Measurements from ENCODE around the gene C5orf15.
"Not testable (repeated sequence)": the region's sequence is repeated elsewhere in the genome, so short reads cannot be mapped to it uniquely, and the experiment has no call there.

C5orf15 gene

GRCh38 chr5:133978943-133979342 is 10.5 kb upstream of the C5orf15 start:
- no peak overlapping the region for H3K4me3 Mint-ChIP-seq
- H3K36me3 Mint-ChIP-seq (ENCODE audit: low read depth): peaks cover 74% of the 10 kb centered on the region
- peaks cover 44% of the 10 kb centered on the region for H3K4me1 Mint-ChIP-seq (ENCODE audit: low read depth)
- no peaks in the 10 kb centered on the region for H3K9me3 Mint-ChIP-seq
- no peaks in the 10 kb centered on the region for H3K27me3 Mint-ChIP-seq
- no peak overlapping the region for H3K27ac Mint-ChIP-seq

GRCh38 chr5:133977858-133978257 is 9.4 kb upstream of the C5orf15 start:
- peaks cover 41% of the 10 kb centered on the region for H3K4me1 Mint-ChIP-seq (ENCODE audit: low read depth)
- peak overlapping the region; percentile 88 for H3K27ac Mint-ChIP-seq
- H3K9me3 Mint-ChIP-seq: no peaks in the 10 kb centered on the region
- peaks cover 79% of the 10 kb centered on the region for H3K36me3 Mint-ChIP-seq (ENCODE audit: low read depth)
- H3K27me3 Mint-ChIP-seq: no peaks in the 10 kb centered on the region
- H3K4me3 Mint-ChIP-seq: peak overlapping the region; percentile 1

GRCh38 chr5:133977161-133977787 is 8.8 kb upstream of the C5orf15 start:
- Mint-ChIP-seq H3K27ac (peak overlapping the region; percentile 88), H3K9me3 (no peaks in the 10 kb centered on the region), H3K4me1 (ENCODE audit: low read depth) (peaks cover 41% of the 10 kb centered on the region), H3K27me3 (no peaks in the 10 kb centered on the region), H3K36me3 (ENCODE audit: low read depth) (peaks cover 85% of the 10 kb centered on the region), H3K4me3 (no peak overlapping the region)

- H3K9me3 Mint-ChIP-seq, H3K4me3 Mint-ChIP-seq, H3K27me3 Mint-ChIP-seq: not testable (repeated sequence)
- H3K4me1 Mint-ChIP-seq (ENCODE audit: low read depth): peaks cover 38% of the 10 kb centered on the region
- peak overlapping the region; percentile 37 for H3K27ac Mint-ChIP-seq
- H3K36me3 Mint-ChIP-seq (ENCODE audit: low read depth): peaks cover 78% of the 10 kb centered on the region
Observed at GRCh38 chr5:133975546-133975945, 7.1 kb upstream of the C5orf15 start.

GRCh38 chr5:133974142-133974541 is 5.7 kb upstream of the C5orf15 start:
- Mint-ChIP-seq H3K27me3 (no peaks in the 10 kb centered on the region), H3K9me3 (no peaks in the 10 kb centered on the region), H3K36me3 (ENCODE audit: low read depth) (peaks cover 72% of the 10 kb centered on the region), H3K4me3 (no peak overlapping the region), H3K4me1 (ENCODE audit: low read depth) (peaks cover 44% of the 10 kb centered on the region), H3K27ac (peak overlapping the region; percentile 67)

GRCh38 chr5:133970325-133970909 is 2.0 kb upstream of the C5orf15 start:
- Mint-ChIP-seq H3K4me3 (no peak overlapping the region), H3K4me1 (ENCODE audit: low read depth) (peaks cover 47% of the 10 kb centered on the region), H3K9me3 (no peaks in the 10 kb centered on the region), H3K36me3 (ENCODE audit: low read depth) (peaks cover 49% of the 10 kb centered on the region), H3K27me3 (no peaks in the 10 kb centered on the region), H3K27ac (peak overlapping the region; percentile 94)

GRCh38 chr5:133969654-133970324 is 1.4 kb upstream of the C5orf15 start:
- Mint-ChIP-seq H3K9me3 (no peaks in the 10 kb centered on the region), H3K27ac (peak overlapping the region; percentile 94), H3K27me3 (no peaks in the 10 kb centered on the region), H3K36me3 (ENCODE audit: low read depth) (peaks cover 50% of the 10 kb centered on the region), H3K4me1 (ENCODE audit: low read depth) (peaks cover 52% of the 10 kb centered on the region), H3K4me3 (peak overlapping the region; percentile 93)

- peak overlapping the region; percentile 93 for H3K4me3 Mint-ChIP-seq
- H3K27me3 Mint-ChIP-seq: no peaks in the 10 kb centered on the region
- H3K9me3 Mint-ChIP-seq: no peaks in the 10 kb centered on the region
- peaks cover 72% of the 10 kb centered on the region for H3K4me1 Mint-ChIP-seq (ENCODE audit: low read depth)
- H3K27ac Mint-ChIP-seq: peak overlapping the region; percentile 94
- peaks cover 50% of the 10 kb centered on the region for H3K36me3 Mint-ChIP-seq (ENCODE audit: low read depth)
Observed at GRCh38 chr5:133967698-133968203, 674 bp downstream of the C5orf15 start.

- Mint-ChIP-seq H3K9me3 (no peaks in the 10 kb centered on the region), H3K4me1 (ENCODE audit: low read depth) (peaks cover 79% of the 10 kb centered on the region), H3K27me3 (no peaks in the 10 kb centered on the region), H3K27ac (no peak overlapping the region), H3K36me3 (ENCODE audit: low read depth) (peaks cover 50% of the 10 kb centered on the region), H3K4me3 (peak overlapping the region; percentile 93)
Observed at GRCh38 chr5:133967124-133967523, 1.3 kb downstream of the C5orf15 start.

GRCh38 chr5:133966090-133966489 is 2.3 kb downstream of the C5orf15 start:
- H3K36me3 Mint-ChIP-seq (ENCODE audit: low read depth): peaks cover 46% of the 10 kb centered on the region
- no peaks in the 10 kb centered on the region for H3K27me3 Mint-ChIP-seq
- peaks cover 84% of the 10 kb centered on the region for H3K4me1 Mint-ChIP-seq (ENCODE audit: low read depth)
- no peak overlapping the region for H3K27ac Mint-ChIP-seq
- peak overlapping the region; percentile 17 for H3K4me3 Mint-ChIP-seq
- H3K9me3 Mint-ChIP-seq: no peaks in the 10 kb centered on the region

- Mint-ChIP-seq H3K4me1 (ENCODE audit: low read depth) (peaks cover 82% of the 10 kb centered on the region), H3K36me3 (ENCODE audit: low read depth) (peaks cover 59% of the 10 kb centered on the region)
Observed at GRCh38 chr5:133963493-133964128, 4.8 kb downstream of the C5orf15 start.

GRCh38 chr5:133962801-133963476 is 5.5 kb downstream of the C5orf15 start:
- Mint-ChIP-seq H3K4me1 (ENCODE audit: low read depth) (peaks cover 82% of the 10 kb centered on the region), H3K27ac (peak overlapping the region; percentile 94), H3K9me3 (no peaks in the 10 kb centered on the region), H3K27me3 (no peaks in the 10 kb centered on the region), H3K4me3 (peak overlapping the region; percentile 60), H3K36me3 (ENCODE audit: low read depth) (peaks cover 61% of the 10 kb centered on the region)

More at GRCh38 chr5:133963493-133964128, 4.8 kb downstream of the C5orf15 start:
- H3K9me3 Mint-ChIP-seq: no peaks in the 10 kb centered on the region
- no peaks in the 10 kb centered on the region for H3K27me3 Mint-ChIP-seq
- peak overlapping the region; percentile 94 for H3K27ac Mint-ChIP-seq
- peak overlapping the region; percentile 60 for H3K4me3 Mint-ChIP-seq

- H3K9me3 Mint-ChIP-seq: no peaks in the 10 kb centered on the region
- no peaks in the 10 kb centered on the region for H3K27me3 Mint-ChIP-seq
- peaks cover 82% of the 10 kb centered on the region for H3K4me1 Mint-ChIP-seq (ENCODE audit: low read depth)
- peak overlapping the region; percentile 94 for H3K27ac Mint-ChIP-seq
- H3K4me3 Mint-ChIP-seq: peak overlapping the region; percentile 60
- peaks cover 65% of the 10 kb centered on the region for H3K36me3 Mint-ChIP-seq (ENCODE audit: low read depth)
Observed at GRCh38 chr5:133962131-133962530, 6.3 kb downstream of the C5orf15 start.

GRCh38 chr5:133959643-133960042 is 8.8 kb downstream of the C5orf15 start:
- H3K4me1 Mint-ChIP-seq (ENCODE audit: low read depth): peaks cover 65% of the 10 kb centered on the region
- H3K36me3 Mint-ChIP-seq (ENCODE audit: low read depth): peaks cover 76% of the 10 kb centered on the region
- no peaks in the 10 kb centered on the region for H3K27me3 Mint-ChIP-seq
- H3K4me3 Mint-ChIP-seq: peak overlapping the region; percentile 45
- no peaks in the 10 kb centered on the region for H3K9me3 Mint-ChIP-seq
- H3K27ac Mint-ChIP-seq: peak overlapping the region; percentile 65
